Testis (tissue), 2 donors: Measurements from ENCODE around the gene AGPAT2.

ENCODE experiments used
- POLR2A ChIP-seq: fragments of 450-650 bp; IDR thresholded peaks from one replicate; pipeline ENCODE4 v1.6.1; 2017; ENCODE audit warnings: antibody characterized with exemption, mild to moderate bottlenecking, moderate library complexity
- TF ChIP-seq, protein P1 (sequence below), 3 experiments: fragments of 450-650 bp in 2 of 3; fragments of 200-600 bp in 1 of 3; sonication (generic) in 1 of 3; IDR thresholded peaks; one replicate each; pipeline ENCODE4 v1.5.1; 2016 to 2019; ENCODE audit warnings: antibody characterized with exemption in 3 of 3, mild to moderate bottlenecking in 2 of 3, moderate library complexity in 1 of 3

GRCh38 chr9:136720251-136720897 is 33.1 kb upstream of the AGPAT2 start:
- no peak for TF ChIP-seq POLR2A
- TF ChIP-seq, protein P1, sequence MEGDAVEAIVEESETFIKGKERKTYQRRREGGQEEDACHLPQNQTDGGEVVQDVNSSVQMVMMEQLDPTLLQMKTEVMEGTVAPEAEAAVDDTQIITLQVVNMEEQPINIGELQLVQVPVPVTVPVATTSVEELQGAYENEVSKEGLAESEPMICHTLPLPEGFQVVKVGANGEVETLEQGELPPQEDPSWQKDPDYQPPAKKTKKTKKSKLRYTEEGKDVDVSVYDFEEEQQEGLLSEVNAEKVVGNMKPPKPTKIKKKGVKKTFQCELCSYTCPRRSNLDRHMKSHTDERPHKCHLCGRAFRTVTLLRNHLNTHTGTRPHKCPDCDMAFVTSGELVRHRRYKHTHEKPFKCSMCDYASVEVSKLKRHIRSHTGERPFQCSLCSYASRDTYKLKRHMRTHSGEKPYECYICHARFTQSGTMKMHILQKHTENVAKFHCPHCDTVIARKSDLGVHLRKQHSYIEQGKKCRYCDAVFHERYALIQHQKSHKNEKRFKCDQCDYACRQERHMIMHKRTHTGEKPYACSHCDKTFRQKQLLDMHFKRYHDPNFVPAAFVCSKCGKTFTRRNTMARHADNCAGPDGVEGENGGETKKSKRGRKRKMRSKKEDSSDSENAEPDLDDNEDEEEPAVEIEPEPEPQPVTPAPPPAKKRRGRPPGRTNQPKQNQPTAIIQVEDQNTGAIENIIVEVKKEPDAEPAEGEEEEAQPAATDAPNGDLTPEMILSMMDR (IDR thresholded peaks at IDR 0.05) = no peak
